Ovary (tissue), 9 donors: ENCODE results near the gene TSPEAR. TPM values are rescaled to one million over a fixed set of nuclear protein-coding genes. Genes with fewer than 3 reads are reported as not detected.
A peak's percentile ranks its signal among the peaks of the same experiment; 100 is the strongest.

ENCODE experiments used
- DNase-seq, 5 donors: peaks; one replicate each; pipeline ENCODE4 v3.0.0-alpha.2; 2019 to 2020
- H3K27ac ChIP-seq, 2 donors: fragments of 200-600 bp; one replicate each; pipeline versions ENCODE4 v1.5.1 to v1.8.0; 2019 to 2022
- H3K27me3 ChIP-seq: fragments of 200-600 bp; one replicate; pipeline ENCODE4 v1.8.0; 2022
- H3K36me3 ChIP-seq: fragments of 200-600 bp; sonication (generic); one replicate; pipeline ENCODE4 v1.5.1; 2019
- H3K4me1 ChIP-seq: one replicate; pipeline ENCODE4 v1.8.1; 2013; ENCODE audit warnings: mild to moderate bottlenecking, moderate library complexity; ENCODE audit not compliant: insufficient read depth
- H3K4me3 ChIP-seq: fragments of 200-600 bp; sonication (generic); one replicate; pipeline ENCODE4 v1.5.1; 2017
- H3K9me3 ChIP-seq, 2 donors: fragments of 200-600 bp in 1 of 2; sonication (generic) in 1 of 2; one replicate each; pipeline versions ENCODE4 v1.5.1 to v1.8.1; 2013 to 2019; ENCODE audit warnings: mild to moderate bottlenecking in 1 of 2, moderate library complexity in 1 of 2
- CTCF ChIP-seq, 3 donors: fragments of 450-650 bp in 2 of 3; fragments of 200-600 bp in 1 of 3; IDR thresholded peaks; one replicate each; pipeline versions ENCODE4 v1.5.1 to v1.8.0; 2016 to 2022; ENCODE audit warnings: antibody characterized with exemption in 3 of 3, mild to moderate bottlenecking in 1 of 3
- EP300 ChIP-seq: sonication (generic); formaldehyde crosslinking; IDR thresholded peaks from one replicate; pipeline ENCODE4 v1.6.1; 2017; ENCODE audit warnings: antibody characterized with exemption
- POLR2A ChIP-seq: fragments of 450-650 bp; IDR thresholded peaks from one replicate; pipeline ENCODE4 v1.6.1; 2017; ENCODE audit warnings: antibody characterized with exemption, mild to moderate bottlenecking, moderate library complexity
- WGBS, 3 donors: extraction: QIAGEN DNeasy Blood & Tissue Kit in 1 of 3; methylation state at CpG; one replicate each; pipeline versions ENCODE4 v1.1.5 to v1.1.7; 2013 to 2017; 5-methylcytosine and 5-hydroxymethylcytosine counted together
- intact Hi-C, 4 donors: fragments of 100-400 bp; cut with DNase I; formaldehyde crosslinking; loops; one replicate each; pipeline versions ENCODE4 v1.11.0 to v1.15.1; 2022 to 2023
- polyA plus RNA-seq, 2 donors: library from polyadenylated mRNA; stranded (reverse); fragments of 200-250 nt in 1 of 2; fragments of 350-450 nt in 1 of 2; fragmentation: Illumina TruSeq in 1 of 2; extraction: RNeasy Lipid Tissue Mini Kit (QIAGEN cat#74804) in 1 of 2; gene quantifications; one replicate each; pipeline ENCODE4 v1.2.3, GENCODE V29; 2013 to 2014
- total RNA-seq, 7 donors: library from RNA; depleted of rRNA in 2 of 7; stranded (reverse); fragments of >200 nt in 2 of 7; fragmentation: NEBNext Ultra II Directional in 3 of 7; extraction: Animal tissue kit (Norgen Biotek cat#: 25700) in 3 of 7; gene quantifications; one replicate each; pipeline versions ENCODE4 v1.1.0 to v1.2.4, GENCODE V29; 2016 to 2023
- donor health status: DM: no; HTN: no; CAD: no; lungs with moderate emphysema.
- donor health status: DM: no; HTN: no; CAD: no.
- donor health status: Bipolar disorder and iron deficiency.
- donor health status: DM: yes; HTN: yes; CAD: no.
- donor health status: DM: no; HTN: no; CAD: no.
- donor health status: DM: yes; HTN: yes; CAD: no.

TSPEAR gene
- total and polyA plus RNA-seq, 9 donors, result 0.07 to 0.27 (median 0.11) TPM; not detected in 4

- Histone ChIP-seq H3K36me3 (no peaks in the 10 kb centered on the region), H3K9me3 (no peaks in the 10 kb centered on the region), H3K27ac (no peak overlapping the region), H3K4me3 (no peak overlapping the region), H3K27me3 (no peaks in the 10 kb centered on the region), H3K4me1 (no peaks in the 10 kb centered on the region)
- TF ChIP-seq EP300, result no peak
- intact Hi-C loops, result loop anchor here in 1 of 4 donors (10.0 kb wide), 1 partner anchor 200 kb away; no protein-coding TSS in a partner anchor
- 70 to 84% (median 72%) methylated on average over 2 of the region's 2 CpGs for WGBS, 3 donors
- DNase-seq, result no peak
Observed at GRCh38 chr21:44524414-44525371, 186.7 kb downstream of the TSPEAR start.

- no peak for TF ChIP-seq CTCF (IDR thresholded peaks at IDR 0.05)
- no peak for TF ChIP-seq EP300
- no peak for TF ChIP-seq POLR2A
- H3K9me3 ChIP-seq, result no peaks in the 10 kb centered on the region
- H3K36me3 ChIP-seq, result no peaks in the 10 kb centered on the region
- no peaks in the 10 kb centered on the region for H3K4me1 ChIP-seq
- no peak overlapping the region for H3K4me3 ChIP-seq
- intact Hi-C loops, result loop anchor here in 1 of 4 donors (10.0 kb wide), 1 partner anchor 201 kb away; no protein-coding TSS in a partner anchor
- no peak for DNase-seq
- H3K27me3 ChIP-seq, result no peaks in the 10 kb centered on the region
- WGBS, 3 donors, result 73 to 85% (median 84%) methylated on average over 1 of the region's 1 CpG
- no peak overlapping the region for H3K27ac ChIP-seq
Observed at GRCh38 chr21:44523567-44524413, 187.6 kb downstream of the TSPEAR start.

GRCh38 chr21:44522753-44523204 lies 188.6 kb downstream of the TSPEAR start:
- Histone ChIP-seq H3K27ac (no peak overlapping the region), H3K4me3 (no peak overlapping the region), H3K27me3 (no peaks in the 10 kb centered on the region), H3K36me3 (no peaks in the 10 kb centered on the region), H3K4me1 (no peaks in the 10 kb centered on the region), H3K9me3 (no peaks in the 10 kb centered on the region)
- TF ChIP-seq EP300, result no peak
- TF ChIP-seq CTCF (IDR thresholded peaks at IDR 0.05), result no peak
- no peak for TF ChIP-seq POLR2A
- intact Hi-C loops, result loop anchor here in 1 of 4 donors (10.0 kb wide), 1 partner anchor 202 kb away; no protein-coding TSS in a partner anchor
- no peak for DNase-seq
- 62 to 86% (median 79%) methylated on average over 1 of the region's 1 CpG for WGBS, 3 donors

- Histone ChIP-seq H3K9me3 (no peaks in the 10 kb centered on the region), H3K4me3 (no peak overlapping the region), H3K27ac (no peak overlapping the region), H3K36me3 (no peaks in the 10 kb centered on the region), H3K4me1 (no peaks in the 10 kb centered on the region), H3K27me3 (no peaks in the 10 kb centered on the region)
- TF ChIP-seq POLR2A (no peak), CTCF (IDR thresholded peaks at IDR 0.05) (no peak), EP300 (no peak)
- intact Hi-C loops, result loop anchor here in 1 of 4 donors (10.0 kb wide), 1 partner anchor 203 kb away; no protein-coding TSS in a partner anchor
- DNase-seq, result peak in 2 of 5 donors; percentile 6 to 28
- 85 to 86% (median 86%) methylated on average over 33 of the region's 33 CpGs for WGBS, 3 donors
Observed at GRCh38 chr21:44521928-44522752, 189.2 kb downstream of the TSPEAR start.
